ENCODE data around the gene RTN4RL1. TPM values are rescaled to one million over a fixed set of nuclear protein-coding genes. Genes with fewer than 3 reads are reported as not detected.
A peak's percentile ranks its signal among the peaks of the same experiment; 100 is the strongest.

The RTN4RL1 gene
- total RNA-seq, 1 donor from 2014 or later = 0.77 TPM

- Mint-ChIP-seq H3K4me1 (ENCODE audit: low read depth, unreplicated experiment) (no peaks in the 10 kb centered on the region), H3K36me3 (ENCODE audit: low read depth, unreplicated experiment) (peaks cover 20% of the 10 kb centered on the region)
- no peak for FAIRE-seq
Observed at GRCh38 chr17:1890758-1891450, 134.2 kb downstream of the RTN4RL1 start.

GRCh38 chr17:1888741-1889140, 136.4 kb downstream of the RTN4RL1 start:
- H3K79me2 ChIP-seq (ENCODE audit: insufficient read depth, low read length) = no peaks in the 10 kb centered on the region
- H3K27ac Mint-ChIP-seq (ENCODE audit: unreplicated experiment) = no peak overlapping the region
- H3K4me2 ChIP-seq (ENCODE audit: low read length) = no peak overlapping the region
- no peak overlapping the region for H2AFZ ChIP-seq (ENCODE audit: low read depth, low read length)
- H3K4me3 Mint-ChIP-seq (ENCODE audit: unreplicated experiment) = no peak overlapping the region
- no peaks in the 10 kb centered on the region for H3K27me3 ChIP-seq (ENCODE audit: insufficient read depth, low read length)
- FAIRE-seq (no peak), DNase-seq (ENCODE audit: low read depth) (no peak)
- peaks cover 9% of the 10 kb centered on the region for H3K9me3 Mint-ChIP-seq (ENCODE audit: unreplicated experiment)
- no peak overlapping the region for H3K4me3 ChIP-seq (ENCODE audit: insufficient read depth, low read depth, low read length)
- peaks cover 2% of the 10 kb centered on the region for H3K9me3 ChIP-seq (ENCODE audit: insufficient read depth, low read depth, low read length)
- no peak overlapping the region for H3K9ac ChIP-seq (ENCODE audit: low read length)
- TF ChIP-seq CTCF (IDR thresholded peaks at IDR 0.05; ENCODE audit: insufficient read depth, low read depth, low read length) = no peak
- no peak for TF ChIP-seq EZH2 (IDR thresholded peaks at IDR 0.05; ENCODE audit: insufficient read depth, low read length)
- H3K36me3 ChIP-seq (ENCODE audit: insufficient read depth, low read length) = peaks cover 45% of the 10 kb centered on the region
- no peaks in the 10 kb centered on the region for H3K4me1 ChIP-seq (ENCODE audit: insufficient read depth, low read length)
- peaks cover 34% of the 10 kb centered on the region for H3K36me3 Mint-ChIP-seq (ENCODE audit: low read depth, unreplicated experiment)
- no peak overlapping the region for H3K27ac ChIP-seq (ENCODE audit: low read depth, low read length)
- H4K20me1 ChIP-seq (ENCODE audit: insufficient read depth, low read length) = no peaks in the 10 kb centered on the region
- H3K4me1 Mint-ChIP-seq (ENCODE audit: low read depth, unreplicated experiment) = no peaks in the 10 kb centered on the region
- H3K27me3 Mint-ChIP-seq (ENCODE audit: low read depth, unreplicated experiment) = no peaks in the 10 kb centered on the region

More at GRCh38 chr17:1890758-1891450, 134.2 kb downstream of the RTN4RL1 start:
- peaks cover 2% of the 10 kb centered on the region for H3K9me3 ChIP-seq (ENCODE audit: insufficient read depth, low read depth, low read length)
- H4K20me1 ChIP-seq (ENCODE audit: insufficient read depth, low read length) = peaks cover 1% of the 10 kb centered on the region
- Mint-ChIP-seq H3K4me3 (ENCODE audit: unreplicated experiment) (no peak overlapping the region), H3K27me3 (ENCODE audit: low read depth, unreplicated experiment) (no peaks in the 10 kb centered on the region), H3K9me3 (ENCODE audit: unreplicated experiment) (peaks cover 4% of the 10 kb centered on the region), H3K27ac (ENCODE audit: unreplicated experiment) (no peak overlapping the region)
- no peak overlapping the region for H3K4me3 ChIP-seq (ENCODE audit: insufficient read depth, low read depth, low read length)
- no peaks in the 10 kb centered on the region for H3K4me1 ChIP-seq (ENCODE audit: insufficient read depth, low read length)
- no peak overlapping the region for H3K4me2 ChIP-seq (ENCODE audit: low read length)
- no peak overlapping the region for H3K27ac ChIP-seq (ENCODE audit: low read depth, low read length)
- TF ChIP-seq EZH2 (IDR thresholded peaks at IDR 0.05; ENCODE audit: insufficient read depth, low read length) = no peak
- no peak for TF ChIP-seq CTCF (IDR thresholded peaks at IDR 0.05; ENCODE audit: insufficient read depth, low read depth, low read length)
- no peak overlapping the region for H3K9ac ChIP-seq (ENCODE audit: low read length)
- no peaks in the 10 kb centered on the region for H3K79me2 ChIP-seq (ENCODE audit: insufficient read depth, low read length)
- no peaks in the 10 kb centered on the region for H3K27me3 ChIP-seq (ENCODE audit: insufficient read depth, low read length)
- H2AFZ ChIP-seq (ENCODE audit: low read depth, low read length) = no peak overlapping the region
- peaks cover 29% of the 10 kb centered on the region for H3K36me3 ChIP-seq (ENCODE audit: insufficient read depth, low read length)
- no peak for DNase-seq (ENCODE audit: low read depth)

Small RNA genes lying within 50 kb of the gene (microRNA-seq; reads per million reads assigned to microRNA genes)
- gene MIR132 = 1,227 reads per million, percentile 83 among the genes with 10 or more reads in this experiment
- 58.0 reads per million, percentile 60 among the genes with 10 or more reads in this experiment for gene MIR212

Other genes starting within 250 kb of the RTN4RL1 start
- gene SMYD4, start 195.4 kb downstream of the RTN4RL1 start, total RNA-seq = 8.6 and 10.7 TPM in 2 replicates
- gene RPA1, start 195.3 kb downstream of the RTN4RL1 start, total RNA-seq = 62.6 and 68.8 TPM in 2 replicates
- gene DPH1, start 4.8 kb upstream of the RTN4RL1 start, total RNA-seq = 25.8 and 26.7 TPM in 2 replicates
- gene OVCA2, start 16.7 kb upstream of the RTN4RL1 start, total RNA-seq = 32.8 and 36.8 TPM in 2 replicates
- 9.0 and 14.5 TPM in 2 replicates for gene HIC1, start 29.8 kb upstream of the RTN4RL1 start, total RNA-seq

Measured in astrocyte (in vitro differentiated cells and primary cell).